Subcutaneous abdominal adipose tissue (tissue), 5 donors: ENCODE measurements around the gene RFX2.
A peak's percentile ranks its signal among the peaks of the same experiment; 100 is the strongest.
"Not testable (repeated sequence)": the region's sequence is repeated elsewhere in the genome, so short reads cannot be mapped to it uniquely, and the experiment has no call there.

Experiments
- H3K27ac ChIP-seq: one replicate; pipeline ENCODE4 v1.7.0; 2013; ENCODE audit warnings: low read depth, mild to moderate bottlenecking, inconsistent platforms, low read length, moderate library complexity
- H3K27me3 ChIP-seq, 5 donors: one replicate each; pipeline ENCODE4 v1.7.0; 2013; ENCODE audit warnings: low read length in 5 of 5, inconsistent platforms in 1 of 5; ENCODE audit not compliant: control insufficient read depth in 5 of 5, insufficient read depth in 4 of 5
- H3K36me3 ChIP-seq, 5 donors: one replicate each; pipeline ENCODE4 v1.7.0; 2013; ENCODE audit warnings: low read length in 5 of 5; ENCODE audit not compliant: control insufficient read depth in 5 of 5, insufficient read depth in 5 of 5
- H3K4me1 ChIP-seq, 5 donors: one replicate each; pipeline ENCODE4 v1.7.0; 2013; ENCODE audit warnings: low read length in 5 of 5, mild to moderate bottlenecking in 3 of 5, moderate library complexity in 1 of 5; ENCODE audit not compliant: control insufficient read depth in 5 of 5, insufficient read depth in 5 of 5
- H3K4me3 ChIP-seq, 5 donors: one replicate each; pipeline ENCODE4 v1.7.0; 2013; ENCODE audit warnings: low read length in 5 of 5, low read depth in 1 of 5
- H3K9ac ChIP-seq, 5 donors: one replicate each; pipeline ENCODE4 v1.7.0; 2013; ENCODE audit warnings: low read length in 5 of 5, mild to moderate bottlenecking in 4 of 5, moderate library complexity in 3 of 5
- H3K9me3 ChIP-seq, 5 donors: one replicate each; pipeline ENCODE4 v1.7.0; 2013; ENCODE audit warnings: low read length in 5 of 5; ENCODE audit not compliant: control insufficient read depth in 5 of 5
- donor health status: healthy.
- donor health status: healthy.
- donor health status: healthy.
- donor health status: healthy.
- donor health status: healthy.

The RFX2 gene

GRCh38 chr19:6079107-6079506, 31.2 kb downstream of the RFX2 start:
- Histone ChIP-seq H3K4me3 (no peak overlapping the region), H3K36me3 (no peaks in the 10 kb centered on the region), H3K4me1 (peaks cover 0 to 35% (median 33%) of the 10 kb centered on the region in 5 donors), H3K27ac (no peak overlapping the region), H3K9me3 (no peaks in the 10 kb centered on the region), H3K9ac (no peak overlapping the region), H3K27me3 (no peaks in the 10 kb centered on the region)

GRCh38 chr19:6078068-6078467, 32.2 kb downstream of the RFX2 start:
- no peak overlapping the region for H3K4me3 ChIP-seq
- H3K4me1 ChIP-seq, result peaks cover 0 to 38% (median 30%) of the 10 kb centered on the region in 5 donors
- H3K9ac ChIP-seq, result no peak overlapping the region
- no peaks in the 10 kb centered on the region for H3K9me3 ChIP-seq
- no peak overlapping the region for H3K27ac ChIP-seq
- H3K27me3 ChIP-seq, result no peaks in the 10 kb centered on the region
- H3K36me3 ChIP-seq, result no peaks in the 10 kb centered on the region

- H3K4me3 ChIP-seq, result no peak overlapping the region
- peak overlapping the region; percentile 35 for H3K27ac ChIP-seq
- peaks cover 0 to 39% (median 30%) of the 10 kb centered on the region in 5 donors for H3K4me1 ChIP-seq
- H3K36me3 ChIP-seq, result no peaks in the 10 kb centered on the region
- peak overlapping the region in 1 of 5 donors; percentile 11 for H3K9ac ChIP-seq
- H3K27me3 ChIP-seq, result no peaks in the 10 kb centered on the region
- H3K9me3 ChIP-seq, result no peaks in the 10 kb centered on the region
These were observed 33.4 kb downstream of the RFX2 start for GRCh38 chr19:6076675-6077463.

DNA sequence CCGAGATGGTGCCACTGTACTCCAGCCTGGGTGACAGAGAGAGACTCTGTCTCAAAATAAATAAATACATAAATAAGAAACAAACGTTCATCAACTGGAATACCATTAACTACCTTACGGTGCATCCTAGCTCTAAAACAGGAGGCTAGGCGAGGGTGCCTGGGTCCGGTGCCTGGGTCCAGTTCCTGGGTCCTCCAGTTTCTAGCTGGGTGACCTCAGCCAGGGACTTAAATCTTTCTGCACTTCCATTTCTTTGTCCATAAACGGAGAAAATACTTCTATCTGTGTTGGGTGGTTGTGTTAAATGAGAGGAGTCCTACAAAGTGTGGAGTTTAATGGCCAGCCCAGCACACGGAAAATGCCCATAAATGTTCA, 34.0 kb downstream of the RFX2 start:
- peaks cover 0 to 39% (median 32%) of the 10 kb centered on the region in 5 donors for H3K4me1 ChIP-seq

GRCh38 chr19:6074709-6075403, 35.4 kb downstream of the RFX2 start:
- Histone ChIP-seq H3K36me3 (no peaks in the 10 kb centered on the region), H3K4me3 (no peak overlapping the region), H3K27me3 (no peaks in the 10 kb centered on the region), H3K4me1 (peaks cover 0 to 37% (median 37%) of the 10 kb centered on the region in 5 donors), H3K27ac (no peak overlapping the region), H3K9me3 (no peaks in the 10 kb centered on the region), H3K9ac (no peak overlapping the region)

More for the DNA sequence above, 34.0 kb downstream of the RFX2 start:
- Histone ChIP-seq H3K4me3 (no peak overlapping the region), H3K36me3 (no peaks in the 10 kb centered on the region), H3K27ac (peak overlapping the region; percentile 28), H3K9ac (no peak overlapping the region), H3K9me3 (no peaks in the 10 kb centered on the region), H3K27me3 (no peaks in the 10 kb centered on the region)

- Histone ChIP-seq H3K4me3 (no peak overlapping the region), H3K9me3 (no peaks in the 10 kb centered on the region), H3K27me3 (no peaks in the 10 kb centered on the region), H3K9ac (no peak overlapping the region), H3K27ac (no peak overlapping the region), H3K4me1 (peaks cover 0 to 42% (median 39%) of the 10 kb centered on the region in 5 donors), H3K36me3 (no peaks in the 10 kb centered on the region)
These were observed 36.2 kb downstream of the RFX2 start for GRCh38 chr19:6073858-6074708.

DNA sequence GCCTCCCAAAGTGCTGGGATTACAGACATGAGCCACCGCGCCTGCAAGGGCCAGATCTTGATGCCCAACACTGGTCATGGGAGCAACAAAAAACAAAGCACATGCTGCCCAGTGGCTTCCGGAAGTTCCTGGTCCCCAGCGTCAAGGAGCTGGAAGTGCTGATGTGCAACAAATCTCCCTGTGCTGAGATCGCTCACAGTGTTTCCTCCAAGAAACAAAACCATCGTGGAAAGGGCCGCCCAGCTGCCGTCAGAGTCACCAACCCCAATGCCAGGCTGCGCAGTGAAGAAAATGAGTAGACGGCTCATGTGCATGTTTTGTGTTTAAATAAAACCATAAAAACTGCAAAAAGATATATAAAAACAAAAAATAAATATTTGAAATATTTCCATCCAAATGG, 37.1 kb downstream of the RFX2 start:
- H3K4me3 ChIP-seq, H3K36me3 ChIP-seq, H3K27ac ChIP-seq, H3K27me3 ChIP-seq, H3K9ac ChIP-seq, H3K9me3 ChIP-seq: not testable (repeated sequence)
- peaks cover 0 to 50% (median 44%) of the 10 kb centered on the region in 5 donors for H3K4me1 ChIP-seq

- Histone ChIP-seq H3K4me1 (peaks cover 6 to 58% (median 50%) of the 10 kb centered on the region in 5 donors), H3K9me3 (no peaks in the 10 kb centered on the region), H3K4me3 (no peak overlapping the region)
These were observed 38.4 kb downstream of the RFX2 start for GRCh38 chr19:6071875-6072274.

GRCh38 chr19:6070720-6071485, 39.4 kb downstream of the RFX2 start:
- Histone ChIP-seq H3K4me3 (no peak overlapping the region), H3K27me3 (no peaks in the 10 kb centered on the region), H3K9me3 (no peaks in the 10 kb centered on the region), H3K4me1 (peaks cover 12 to 60% (median 48%) of the 10 kb centered on the region in 5 donors), H3K36me3 (no peaks in the 10 kb centered on the region), H3K27ac (peak overlapping the region; percentile 61), H3K9ac (peak overlapping the region in 1 of 5 donors; percentile 19)

More at GRCh38 chr19:6071875-6072274, 38.4 kb downstream of the RFX2 start:
- Histone ChIP-seq H3K9ac (no peak overlapping the region), H3K27ac (peak overlapping the region; percentile 61), H3K27me3 (no peaks in the 10 kb centered on the region), H3K36me3 (no peaks in the 10 kb centered on the region)
